HepG2 (cell line): ENCODE data around the gene CCDC88C. TPM values are rescaled to one million over a fixed set of nuclear protein-coding genes. Genes with fewer than 3 reads are reported as not detected.

Experiments
- ATAC-seq: fragments of 200-7000 bp; cut with Tn5 transposase; 3 replicates; pipeline ENCODE4 v1.9.1; 2020; ENCODE audit warnings: mild to moderate bottlenecking, moderate library complexity
- BruUV-seq: library from RNA; stranded (reverse); fragments of 400-500 nt; replicated peaks from 2 replicates; lab custom pipeline; 2021; lab: Mats Ljungman, UMichigan
- CTCF ChIA-PET: fragments of 300-600 bp; formaldehyde crosslinking; extraction: SDS; loops from one replicate; lab custom pipeline; 2021; ENCODE audit warnings: low total read pairs, inconsistent platforms, low intra/inter-chr PET ratio; lab: Yijun Ruan, JAX
- POLR2A ChIA-PET: fragments of 350-600 bp; sonication (Branson Sonifier 250); formaldehyde crosslinking; loops from one replicate; lab custom pipeline; 2020; ENCODE audit warnings: antibody characterized with exemption, inconsistent platforms; lab: Yijun Ruan, JAX
- DNase-seq: peaks from one replicate; pipeline ENCODE4 v3.0.0-alpha.2; 2015; ENCODE audit warnings: low spot score
- FAIRE-seq: peaks from 3 replicates; lab custom pipeline; 2011; peaks lifted over from hg19 to GRCh38; lab: Jason Lieb, UNC
- H2AFZ ChIP-seq: one replicate; pipeline ENCODE4 v1.6.1; 2011; ENCODE audit warnings: low read length, inconsistent platforms
- H3K27ac ChIP-seq: fragments of 300-600 bp; 3 replicates; pipeline ENCODE4 v1.8.0; 2011; ENCODE audit warnings: mixed run types, mild to moderate bottlenecking, mixed read lengths, low read length, inconsistent platforms; ENCODE audit not compliant: insufficient read depth; ENCODE audit errors: extremely low read length
- H3K27me3 ChIP-seq, 2 experiments: fragments of 200-600 bp in 1 of 2; 2 replicates in 1 of 2; 3 replicates in 1 of 2; pipeline versions ENCODE4 v1.6.0 to v1.8.0; 2011; ENCODE audit warnings: low read length in 2 of 2, mild to moderate bottlenecking in 2 of 2, moderate library complexity in 2 of 2, inconsistent platforms in 1 of 2; ENCODE audit not compliant: insufficient read depth in 2 of 2, control insufficient read depth in 1 of 2
- H3K36me3 ChIP-seq, 2 experiments: fragments of 200-600 bp in 1 of 2; replicated peaks in 1 of 2; 2 replicates in 1 of 2; 3 replicates in 1 of 2; pipeline versions ENCODE4 v1.5.1 to v1.8.0; 2011; ENCODE audit warnings: low read length in 2 of 2, inconsistent platforms in 1 of 2; ENCODE audit not compliant: insufficient read depth in 2 of 2, control insufficient read depth in 1 of 2
- H3K4me1 ChIP-seq: 2 replicates; pipeline ENCODE4 v1.5.1; 2012; ENCODE audit warnings: low read length, inconsistent platforms; ENCODE audit not compliant: insufficient read depth
- H3K4me2 ChIP-seq: 2 replicates; pipeline ENCODE4 v1.6.0; 2011; ENCODE audit warnings: low read depth, low read length, inconsistent platforms
- H3K4me3 ChIP-seq, 3 experiments: fragments of 200-600 bp in 1 of 3; sonication (generic), shearing (Covaris generic) in 1 of 3; replicated peaks in 1 of 3; 2 replicates each; pipeline ENCODE4 v1.5.1; 2011 to 2016; ENCODE audit warnings: low read length in 3 of 3, inconsistent platforms in 2 of 3, low read depth in 2 of 3, mild to moderate bottlenecking in 2 of 3, control low read depth in 1 of 3, mixed read lengths in 1 of 3; ENCODE audit not compliant: insufficient read depth in 1 of 3
- H3K79me2 ChIP-seq: one replicate; pipeline ENCODE4 v1.6.1; 2011; ENCODE audit warnings: low read length, inconsistent platforms; ENCODE audit not compliant: insufficient read depth
- H3K9ac ChIP-seq: 2 replicates; pipeline ENCODE4 v1.6.0; 2011; ENCODE audit warnings: mild to moderate bottlenecking, low read depth, low read length, inconsistent platforms; ENCODE audit not compliant: insufficient read depth
- H3K9me3 ChIP-seq: 2 replicates; pipeline ENCODE4 v1.5.1; 2012; ENCODE audit warnings: mild to moderate bottlenecking, low read length
- H4K20me1 ChIP-seq: 2 replicates; pipeline ENCODE4 v1.6.0; 2011; ENCODE audit warnings: inconsistent platforms, mild to moderate bottlenecking, low read length, moderate library complexity; ENCODE audit not compliant: insufficient read depth
- HOXA9 ChIP-seq: sonication (generic); formaldehyde crosslinking; IDR thresholded peaks from 2 replicates; pipeline ENCODE4 v1.8.1; 2022; ENCODE audit warnings: missing genetic modification reagents, mild to moderate bottlenecking, moderate library complexity, borderline replicate concordance
- ZBTB38 ChIP-seq: sonication (generic); formaldehyde crosslinking; IDR thresholded peaks from 2 replicates; pipeline ENCODE4 v1.5.1; 2020; ENCODE audit warnings: mild to moderate bottlenecking, missing genetic modification reagents
- ZNF713 ChIP-seq: sonication (generic); formaldehyde crosslinking; IDR thresholded peaks from 2 replicates; pipeline ENCODE4 v1.4.0; 2020; ENCODE audit warnings: mild to moderate bottlenecking, missing genetic modification reagents
- ZNF761 ChIP-seq: sonication (generic); formaldehyde crosslinking; conservative IDR thresholded peaks from 2 replicates; pipeline ENCODE4 v1.4.0; 2020; ENCODE audit warnings: mild to moderate bottlenecking, missing genetic modification reagents
- WGBS: methylation state at CpG from one replicate; pipeline ENCODE4 v1.1.6; 2017; ENCODE audit warnings: low lambda C conversion rate; 5-methylcytosine and 5-hydroxymethylcytosine counted together
- in situ Hi-C: cut with HindIII; loops from 2 replicates; pipeline ENCODE4 v1.10.0; 2017; ENCODE audit warnings: low pct_unique_long_range_greater_than_20kb; ENCODE audit not compliant: extremely low pct_ligation_motif_present
- intact Hi-C: fragments of 100-400 bp; cut with micrococcal nuclease; formaldehyde crosslinking; loops from one replicate; pipeline ENCODE4 v1.10.0; 2022; ENCODE audit not compliant: unreplicated experiment
- polyA plus RNA-seq, 8 experiments: library from polyadenylated mRNA; depleted of rRNA in 3 of 8; stranded (reverse) in 7 of 8; unstranded in 1 of 8; fragments of >200 nt; fragmentation: Illumina TruSeq in 4 of 8; extraction: Trizol in 4 of 8; gene quantifications; 2 replicates each; pipeline versions ENCODE4 v1.2.1 to v1.2.3, GENCODE V29; 2011 to 2016; ENCODE audit warnings: low read depth in 4 of 8, missing spikeins in 1 of 8, mixed read lengths in 1 of 8; ENCODE audit not compliant: insufficient read depth in 1 of 8
- total RNA-seq, 5 experiments: library from RNA; depleted of rRNA; stranded (reverse); fragments of >200 nt; fragmentation: Illumina TruSeq; extraction: Trizol; gene quantifications; 2 replicates each; pipeline ENCODE4 v1.2.3, GENCODE V29; 2016; ENCODE audit warnings: low read depth in 1 of 5
- TF ChIP-seq, protein P1 (sequence below): sonication (generic); formaldehyde crosslinking; IDR thresholded peaks from one replicate; pipeline ENCODE4 v1.5.1; 2020; ENCODE audit warnings: mild to moderate bottlenecking, missing genetic modification reagents; ENCODE audit errors: not compliant biosample characterization

CCDC88C gene
- total and polyA plus RNA-seq, 2 of the 13 experiments (the other 11 are each of a cell fraction or from before 2014, with no cell fraction given) = 3.6 to 11.7 TPM

DNA sequence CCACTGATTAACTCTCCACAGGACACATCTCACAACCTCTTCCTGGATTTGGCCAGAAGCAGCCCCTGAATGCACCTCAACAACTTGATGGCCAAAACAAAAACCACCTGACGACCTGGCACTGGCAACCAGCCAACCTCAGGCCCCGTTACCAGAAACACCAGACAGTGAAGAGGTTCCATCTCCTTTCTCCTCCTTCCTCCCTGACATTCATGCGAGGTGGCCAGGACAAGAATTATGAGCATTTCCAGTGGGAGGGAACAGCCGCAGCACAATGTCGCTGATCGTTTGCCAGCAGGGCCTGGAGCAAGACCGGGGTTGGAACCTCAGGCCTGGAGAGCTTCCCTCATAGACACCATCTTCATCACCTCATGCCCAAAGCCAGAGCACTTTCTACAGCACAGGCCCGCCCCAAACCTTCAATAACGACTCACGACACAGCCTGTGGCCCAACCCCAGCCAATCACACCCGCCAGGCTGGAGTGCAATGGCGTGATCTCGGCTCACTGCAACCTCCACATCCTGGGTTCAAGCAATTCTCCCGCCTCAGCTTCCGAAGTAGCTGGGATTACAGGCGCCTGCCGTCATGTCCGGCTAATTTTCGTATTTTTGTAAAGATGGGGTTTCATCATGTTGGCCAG, 48.7 kb downstream of the CCDC88C start:
- in situ Hi-C loops (no loop called here), intact Hi-C loops (no loop called here)
- Histone ChIP-seq H3K36me3 (no peaks in the 10 kb centered on the region), H2AFZ (no peak overlapping the region), H4K20me1 (no peaks in the 10 kb centered on the region), H3K4me2 (no peak overlapping the region), H3K9me3 (no peaks in the 10 kb centered on the region), H3K4me3 (no peak overlapping the region), H3K4me1 (peaks cover 29% of the 10 kb centered on the region), H3K27ac (no peak overlapping the region), H3K9ac (no peak overlapping the region), H3K27me3 (no peaks in the 10 kb centered on the region), H3K79me2 (no peaks in the 10 kb centered on the region)
- WGBS = 98% methylated on average over 13 of the region's 19 CpGs
- CTCF ChIA-PET = no interaction called here
- no peak for ATAC-seq
- no TSS peak for BruUV-seq
- DNase-seq = no peak
- FAIRE-seq = no peak
- POLR2A ChIA-PET = no interaction called here
- no peak for TF ChIP-seq ZNF761 (CRISPR knock-in tag)
- TF ChIP-seq HOXA9 = no peak
- no peak for TF ChIP-seq ZNF713 (CRISPR knock-in tag)
- TF ChIP-seq ZBTB38 (CRISPR knock-in tag) = 0 out of 2 replicates have a peak, but pooled peaks have one; percentile 16
- TF ChIP-seq, protein P1, sequence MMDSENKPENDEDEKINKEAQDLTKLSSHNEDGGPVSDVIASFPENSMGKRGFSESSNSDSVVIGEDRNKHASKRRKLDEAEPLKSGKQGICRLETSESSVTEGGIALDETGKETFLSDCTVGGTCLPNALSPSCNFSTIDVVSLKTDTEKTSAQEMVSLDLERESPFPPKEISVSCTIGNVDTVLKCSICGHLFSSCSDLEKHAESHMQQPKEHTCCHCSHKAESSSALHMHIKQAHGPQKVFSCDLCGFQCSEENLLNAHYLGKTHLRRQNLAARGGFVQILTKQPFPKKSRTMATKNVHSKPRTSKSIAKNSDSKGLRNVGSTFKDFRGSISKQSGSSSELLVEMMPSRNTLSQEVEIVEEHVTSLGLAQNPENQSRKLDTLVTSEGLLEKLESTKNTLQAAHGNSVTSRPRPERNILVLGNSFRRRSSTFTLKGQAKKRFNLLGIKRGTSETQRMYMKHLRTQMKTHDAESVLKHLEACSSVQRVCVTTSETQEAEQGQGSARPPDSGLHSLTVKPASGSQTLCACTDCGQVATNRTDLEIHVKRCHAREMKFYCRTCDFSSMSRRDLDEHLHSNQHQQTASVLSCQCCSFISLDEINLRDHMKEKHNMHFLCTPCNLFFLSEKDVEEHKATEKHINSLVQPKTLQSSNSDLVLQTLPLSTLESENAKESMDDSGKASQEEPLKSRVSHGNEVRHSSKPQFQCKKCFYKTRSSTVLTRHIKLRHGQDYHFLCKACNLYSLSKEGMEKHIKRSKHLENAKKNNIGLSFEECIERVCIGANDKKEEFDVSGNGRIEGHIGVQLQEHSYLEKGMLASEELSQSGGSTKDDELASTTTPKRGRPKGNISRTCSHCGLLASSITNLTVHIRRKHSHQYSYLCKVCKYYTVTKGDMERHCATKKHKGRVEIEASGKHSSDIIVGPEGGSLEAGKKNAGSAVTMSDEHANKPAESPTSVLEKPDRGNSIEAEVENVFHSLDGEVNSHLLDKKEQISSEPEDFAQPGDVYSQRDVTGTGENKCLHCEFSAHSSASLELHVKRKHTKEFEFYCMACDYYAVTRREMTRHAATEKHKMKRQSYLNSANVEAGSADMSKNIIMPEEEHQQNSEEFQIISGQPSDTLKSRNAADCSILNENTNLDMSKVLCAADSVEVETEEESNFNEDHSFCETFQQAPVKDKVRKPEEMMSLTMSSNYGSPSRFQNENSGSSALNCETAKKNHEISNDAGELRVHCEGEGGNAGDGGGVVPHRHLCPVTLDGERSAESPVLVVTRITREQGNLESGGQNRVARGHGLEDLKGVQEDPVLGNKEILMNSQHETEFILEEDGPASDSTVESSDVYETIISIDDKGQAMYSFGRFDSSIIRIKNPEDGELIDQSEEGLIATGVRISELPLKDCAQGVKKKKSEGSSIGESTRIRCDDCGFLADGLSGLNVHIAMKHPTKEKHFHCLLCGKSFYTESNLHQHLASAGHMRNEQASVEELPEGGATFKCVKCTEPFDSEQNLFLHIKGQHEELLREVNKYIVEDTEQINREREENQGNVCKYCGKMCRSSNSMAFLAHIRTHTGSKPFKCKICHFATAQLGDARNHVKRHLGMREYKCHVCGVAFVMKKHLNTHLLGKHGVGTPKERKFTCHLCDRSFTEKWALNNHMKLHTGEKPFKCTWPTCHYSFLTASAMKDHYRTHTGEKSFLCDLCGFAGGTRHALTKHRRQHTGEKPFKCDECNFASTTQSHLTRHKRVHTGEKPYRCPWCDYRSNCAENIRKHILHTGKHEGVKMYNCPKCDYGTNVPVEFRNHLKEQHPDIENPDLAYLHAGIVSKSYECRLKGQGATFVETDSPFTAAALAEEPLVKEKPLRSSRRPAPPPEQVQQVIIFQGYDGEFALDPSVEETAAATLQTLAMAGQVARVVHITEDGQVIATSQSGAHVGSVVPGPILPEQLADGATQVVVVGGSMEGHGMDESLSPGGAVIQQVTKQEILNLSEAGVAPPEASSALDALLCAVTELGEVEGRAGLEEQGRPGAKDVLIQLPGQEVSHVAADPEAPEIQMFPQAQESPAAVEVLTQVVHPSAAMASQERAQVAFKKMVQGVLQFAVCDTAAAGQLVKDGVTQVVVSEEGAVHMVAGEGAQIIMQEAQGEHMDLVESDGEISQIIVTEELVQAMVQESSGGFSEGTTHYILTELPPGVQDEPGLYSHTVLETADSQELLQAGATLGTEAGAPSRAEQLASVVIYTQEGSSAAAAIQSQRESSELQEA = no peak
